Neutrophil (primary cell): ENCODE results near the gene TMCC1.
A peak's percentile ranks its signal among the peaks of the same experiment; 100 is the strongest.

Experiments used
- H3K27ac ChIP-seq: fragments of 200-600 bp; sonication (generic); 2 replicates; pipeline ENCODE4 v1.5.1; 2016; ENCODE audit warnings: mild to moderate bottlenecking, moderate library complexity
- H3K27me3 ChIP-seq: fragments of 200-600 bp; sonication (generic); 2 replicates; pipeline ENCODE4 v1.6.0; 2016; ENCODE audit warnings: mild to moderate bottlenecking
- H3K36me3 ChIP-seq: fragments of 200-600 bp; sonication (generic); 2 replicates; pipeline ENCODE4 v1.5.1; 2017
- H3K4me1 ChIP-seq, 2 experiments: fragments of 200-600 bp in 1 of 2; sonication (generic) in 1 of 2; 1 replicate in 1 of 2; 2 replicates in 1 of 2; pipeline versions ENCODE4 v1.5.1 to v1.6.1; 2013 to 2016; ENCODE audit warnings: low read depth in 1 of 2, low read length in 1 of 2, mild to moderate bottlenecking in 1 of 2, moderate library complexity in 1 of 2; ENCODE audit not compliant: control insufficient read depth in 1 of 2, insufficient read depth in 1 of 2
- H3K4me3 ChIP-seq, 2 experiments: fragments of 200-600 bp in 1 of 2; sonication (generic) in 1 of 2; 1 replicate in 1 of 2; 2 replicates in 1 of 2; pipeline ENCODE4 v1.5.1; 2013 to 2016; ENCODE audit warnings: low read depth in 1 of 2, low read length in 1 of 2, mild to moderate bottlenecking in 1 of 2, moderate library complexity in 1 of 2
- H3K9me3 ChIP-seq: fragments of 200-600 bp; sonication (generic); 2 replicates; pipeline ENCODE4 v1.5.1; 2016
- TF ChIP-seq, protein P1 (sequence below): fragments of 200-600 bp; sonication (generic); IDR thresholded peaks from 2 replicates; pipeline ENCODE4 v1.5.1; 2016; ENCODE audit warnings: antibody characterized with exemption

The TMCC1 gene

DNA sequence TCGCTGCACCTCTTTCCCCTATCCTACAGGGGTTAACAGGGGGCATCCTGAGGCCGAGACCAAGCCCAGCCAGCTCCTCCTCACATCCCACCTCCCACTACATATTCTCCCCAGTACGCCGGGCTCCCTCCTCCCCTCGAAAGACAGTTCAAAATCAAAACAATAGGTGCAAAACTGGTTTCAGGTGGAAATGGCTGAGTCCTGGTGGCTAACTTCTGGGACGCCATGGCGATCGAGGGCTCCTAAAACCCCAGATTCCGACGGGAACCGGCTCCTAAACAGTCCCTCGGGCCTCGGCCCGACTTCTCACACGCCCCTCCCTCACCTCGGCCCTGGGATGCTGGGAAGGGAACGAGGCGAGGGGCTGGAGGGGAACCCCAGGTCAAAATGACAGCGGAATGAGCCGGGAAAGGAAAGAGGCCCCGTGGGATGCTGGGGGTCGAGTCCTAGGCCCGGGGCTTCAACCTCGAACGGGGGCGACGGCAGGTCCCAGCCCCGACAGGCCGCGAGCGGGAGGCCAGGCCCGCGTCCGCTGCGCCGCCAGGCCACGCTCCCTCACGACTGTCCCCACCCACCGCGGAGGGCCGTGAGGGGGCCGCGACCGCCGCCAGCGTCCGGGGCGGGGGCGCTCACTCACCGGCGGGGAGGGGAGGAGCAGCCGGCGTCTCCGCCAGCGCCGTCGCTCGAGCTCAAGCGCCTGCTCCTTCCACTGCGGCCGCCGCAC, 492 bp downstream of the TMCC1 start:
- peak overlapping the region; percentile 98 for H3K27ac ChIP-seq
- peaks cover 10% of the 10 kb centered on the region for H3K36me3 ChIP-seq
- H3K27me3 ChIP-seq, result no peaks in the 10 kb centered on the region
- peak overlapping the region; percentile 88 to 89 for H3K4me3 ChIP-seq
- H3K9me3 ChIP-seq, result no peaks in the 10 kb centered on the region
- peaks cover 41% of the 10 kb centered on the region in 2 experiments for H3K4me1 ChIP-seq
- TF ChIP-seq, protein P1, sequence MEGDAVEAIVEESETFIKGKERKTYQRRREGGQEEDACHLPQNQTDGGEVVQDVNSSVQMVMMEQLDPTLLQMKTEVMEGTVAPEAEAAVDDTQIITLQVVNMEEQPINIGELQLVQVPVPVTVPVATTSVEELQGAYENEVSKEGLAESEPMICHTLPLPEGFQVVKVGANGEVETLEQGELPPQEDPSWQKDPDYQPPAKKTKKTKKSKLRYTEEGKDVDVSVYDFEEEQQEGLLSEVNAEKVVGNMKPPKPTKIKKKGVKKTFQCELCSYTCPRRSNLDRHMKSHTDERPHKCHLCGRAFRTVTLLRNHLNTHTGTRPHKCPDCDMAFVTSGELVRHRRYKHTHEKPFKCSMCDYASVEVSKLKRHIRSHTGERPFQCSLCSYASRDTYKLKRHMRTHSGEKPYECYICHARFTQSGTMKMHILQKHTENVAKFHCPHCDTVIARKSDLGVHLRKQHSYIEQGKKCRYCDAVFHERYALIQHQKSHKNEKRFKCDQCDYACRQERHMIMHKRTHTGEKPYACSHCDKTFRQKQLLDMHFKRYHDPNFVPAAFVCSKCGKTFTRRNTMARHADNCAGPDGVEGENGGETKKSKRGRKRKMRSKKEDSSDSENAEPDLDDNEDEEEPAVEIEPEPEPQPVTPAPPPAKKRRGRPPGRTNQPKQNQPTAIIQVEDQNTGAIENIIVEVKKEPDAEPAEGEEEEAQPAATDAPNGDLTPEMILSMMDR, result peak; percentile 15

DNA sequence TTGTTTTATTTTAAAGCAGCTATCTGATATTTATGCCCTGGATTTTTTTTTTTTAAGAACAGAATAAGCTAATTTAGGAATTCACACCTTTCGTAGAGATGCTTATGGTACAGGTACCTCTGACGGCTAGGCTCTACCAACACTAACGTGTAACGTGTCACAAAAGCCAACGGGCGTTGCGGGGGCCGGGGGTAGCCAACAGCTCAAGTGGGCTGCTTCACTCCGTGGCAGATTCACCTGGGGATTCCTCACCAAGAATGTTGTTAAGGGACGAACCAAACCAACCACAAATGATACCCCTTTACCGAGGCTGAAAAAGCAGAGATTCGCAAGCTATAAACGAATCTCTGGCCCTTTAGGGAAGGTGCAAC, 1.0 kb downstream of the TMCC1 start:
- TF ChIP-seq, protein P1, result peak; percentile 5
- peaks cover 41% of the 10 kb centered on the region in 2 experiments for H3K4me1 ChIP-seq
- no peaks in the 10 kb centered on the region for H3K27me3 ChIP-seq
- H3K36me3 ChIP-seq, result peaks cover 12% of the 10 kb centered on the region
- H3K27ac ChIP-seq, result peak overlapping the region; percentile 98
- H3K4me3 ChIP-seq, result peak overlapping the region; percentile 88 to 89
- no peaks in the 10 kb centered on the region for H3K9me3 ChIP-seq

DNA sequence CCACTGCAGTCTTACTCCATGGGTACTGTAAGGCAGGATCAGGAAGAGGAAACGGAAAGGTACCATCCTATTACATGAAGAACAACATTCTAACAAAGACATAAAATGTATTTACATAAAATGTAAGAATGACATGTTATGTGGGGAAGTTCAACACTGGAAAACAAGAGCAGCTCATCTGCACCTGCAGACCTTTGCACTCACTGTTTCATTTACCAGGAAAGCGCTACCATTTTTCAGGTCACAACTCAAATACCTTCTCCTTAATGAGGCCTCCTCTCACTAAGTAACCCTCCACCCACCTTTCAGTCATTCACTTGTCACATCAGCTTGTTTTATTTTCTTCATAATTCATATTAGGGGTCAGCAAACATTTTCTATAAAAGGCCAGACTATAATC, 2.6 kb downstream of the TMCC1 start:
- H3K9me3 ChIP-seq, result no peaks in the 10 kb centered on the region
- peak overlapping the region; percentile 98 for H3K27ac ChIP-seq
- H3K36me3 ChIP-seq, result peaks cover 12% of the 10 kb centered on the region
- TF ChIP-seq, protein P1, result no peak
- peaks cover 41% of the 10 kb centered on the region in 2 experiments for H3K4me1 ChIP-seq
- peak overlapping the region in 1 of 2 experiments; percentile 89 for H3K4me3 ChIP-seq
- H3K27me3 ChIP-seq, result no peaks in the 10 kb centered on the region

DNA sequence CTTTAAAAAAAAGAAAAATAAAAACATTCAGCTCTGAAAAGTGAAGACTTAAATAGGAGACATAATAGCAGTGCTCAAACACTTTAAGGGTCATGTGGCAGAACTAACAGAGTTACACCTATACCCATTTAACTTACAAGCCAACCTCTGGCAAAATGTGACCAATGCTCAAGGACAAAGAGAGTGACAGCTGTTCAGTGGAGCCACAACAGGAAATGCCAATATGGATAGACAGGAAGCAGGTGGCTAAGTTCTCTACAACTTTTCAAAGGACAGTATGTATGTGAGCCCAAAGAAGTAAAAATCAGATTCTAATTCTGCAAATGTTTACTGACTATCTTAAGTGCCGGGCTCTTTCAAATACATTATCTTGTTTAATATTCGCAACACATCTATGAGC, 3.4 kb downstream of the TMCC1 start:
- H3K36me3 ChIP-seq, result peaks cover 12% of the 10 kb centered on the region
- H3K27me3 ChIP-seq, result no peaks in the 10 kb centered on the region
- H3K27ac ChIP-seq, result peak overlapping the region; percentile 98
- peaks cover 41% of the 10 kb centered on the region in 2 experiments for H3K4me1 ChIP-seq
- peak overlapping the region in 1 of 2 experiments; percentile 3 for H3K4me3 ChIP-seq
- H3K9me3 ChIP-seq, result no peaks in the 10 kb centered on the region
- TF ChIP-seq, protein P1, result no peak

DNA sequence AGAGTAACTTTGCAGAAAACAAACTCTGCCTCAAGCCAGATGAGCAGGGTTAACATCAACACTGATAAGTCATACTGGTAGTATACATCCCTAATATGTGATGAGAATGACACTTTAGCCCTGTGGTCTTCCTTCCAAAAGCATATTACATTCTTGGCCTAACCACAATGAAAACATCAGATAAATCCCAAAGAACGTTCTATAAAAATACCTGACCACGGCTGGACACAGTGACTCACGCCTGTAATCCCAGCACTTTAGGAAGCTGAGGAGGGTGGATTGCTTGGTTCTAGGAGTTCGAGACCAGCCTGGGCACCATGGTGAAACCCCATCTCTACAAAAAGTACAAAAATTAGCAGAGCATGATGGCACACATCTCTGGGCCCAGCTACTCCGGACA, 4.7 kb downstream of the TMCC1 start:
- Histone ChIP-seq H3K36me3 (peaks cover 12% of the 10 kb centered on the region), H3K27ac (peak overlapping the region; percentile 5)
- TF ChIP-seq, protein P1, result no peak

More for the DNA sequence above, 4.7 kb downstream of the TMCC1 start:
- no peaks in the 10 kb centered on the region for H3K9me3 ChIP-seq
- no peak overlapping the region for H3K4me3 ChIP-seq
- H3K27me3 ChIP-seq, result no peaks in the 10 kb centered on the region
- H3K4me1 ChIP-seq, result peaks cover 35 to 37% of the 10 kb centered on the region in 2 experiments
